Panc1 (cell line): ENCODE results near the gene GLG1. TPM values are rescaled to one million over a fixed set of nuclear protein-coding genes. Genes with fewer than 3 reads are reported as not detected.
"Not testable (repeated sequence)": the region's sequence is repeated elsewhere in the genome, so short reads cannot be mapped to it uniquely, and the experiment has no call there.

Experiments
- ATAC-seq: fragments of 200-7000 bp; cut with Tn5 transposase; 2 replicates; pipeline ENCODE4 v1.9.1; 2020; ENCODE audit warnings: mild to moderate bottlenecking, moderate library complexity
- BruUV-seq: library from RNA; stranded (reverse); fragments of 400-500 nt; replicated peaks from 2 replicates; lab custom pipeline; 2021; lab: Mats Ljungman, UMichigan
- CTCF ChIA-PET: fragments of 300-600 bp; sonication (Branson Sonifier 250); formaldehyde crosslinking; loops from one replicate; lab custom pipeline; 2022; ENCODE audit warnings: antibody characterized with exemption; lab: Charles Lee
- POLR2A ChIA-PET: fragments of 300-600 bp; sonication (Branson Sonifier 250); formaldehyde crosslinking; loops from one replicate; lab custom pipeline; 2022; ENCODE audit warnings: antibody characterized with exemption; lab: Charles Lee
- DNase-seq: peaks from one replicate; pipeline ENCODE4 v3.0.0-alpha.2; 2010; ENCODE audit warnings: low read depth, low spot score
- H3K27ac ChIP-seq: 2 replicates; pipeline ENCODE4 v1.5.1; 2011; ENCODE audit warnings: mild to moderate bottlenecking, low read length, inconsistent platforms
- H3K27me3 ChIP-seq: fragments of 200-500 bp; sonication (Bioruptor generic); 2 replicates; pipeline ENCODE4 v1.6.0; 2014; ENCODE audit warnings: low read length, inconsistent platforms; ENCODE audit not compliant: control insufficient read depth, insufficient read depth
- H3K36me3 ChIP-seq: fragments of 200-500 bp; sonication (Bioruptor generic); 2 replicates; pipeline ENCODE4 v1.5.1; 2014; ENCODE audit warnings: inconsistent platforms, mild to moderate bottlenecking, low read length, moderate library complexity; ENCODE audit not compliant: control insufficient read depth, insufficient read depth
- H3K4me1 ChIP-seq: 2 replicates; pipeline ENCODE4 v1.5.1; 2011; ENCODE audit warnings: inconsistent platforms, mild to moderate bottlenecking, low read length, moderate library complexity; ENCODE audit not compliant: control insufficient read depth, insufficient read depth
- H3K4me3 ChIP-seq, 2 experiments: 2 replicates each; pipeline ENCODE4 v1.5.1; 2011 to 2012; ENCODE audit warnings: low read depth in 2 of 2, low read length in 2 of 2, mild to moderate bottlenecking in 2 of 2, inconsistent platforms in 1 of 2, moderate library complexity in 1 of 2
- H3K9me3 ChIP-seq: fragments of 200-500 bp; sonication (Bioruptor generic); 2 replicates; pipeline ENCODE4 v1.5.1; 2014; ENCODE audit warnings: low read depth, mild to moderate bottlenecking, inconsistent platforms, low read length, moderate library complexity; ENCODE audit not compliant: control insufficient read depth, insufficient read depth
- in situ Hi-C: cut with HindIII; loops from 2 replicates; pipeline ENCODE4 v1.10.0; 2016; ENCODE audit warnings: low sequenced_read_pairs, low pct_unique_long_range_greater_than_20kb
- intact Hi-C: fragments of 100-400 bp; cut with micrococcal nuclease; formaldehyde crosslinking; loops from one replicate; pipeline ENCODE4 v1.10.0; 2022; ENCODE audit not compliant: unreplicated experiment
- total RNA-seq: library from RNA; stranded (reverse); gene quantifications from one replicate; pipeline ENCODE4 v1.2.1, GENCODE V29; 2021; ENCODE audit not compliant: unreplicated experiment

The GLG1 gene
- total RNA-seq, 1 experiment from 2014 or later = 75.9 TPM

DNA sequence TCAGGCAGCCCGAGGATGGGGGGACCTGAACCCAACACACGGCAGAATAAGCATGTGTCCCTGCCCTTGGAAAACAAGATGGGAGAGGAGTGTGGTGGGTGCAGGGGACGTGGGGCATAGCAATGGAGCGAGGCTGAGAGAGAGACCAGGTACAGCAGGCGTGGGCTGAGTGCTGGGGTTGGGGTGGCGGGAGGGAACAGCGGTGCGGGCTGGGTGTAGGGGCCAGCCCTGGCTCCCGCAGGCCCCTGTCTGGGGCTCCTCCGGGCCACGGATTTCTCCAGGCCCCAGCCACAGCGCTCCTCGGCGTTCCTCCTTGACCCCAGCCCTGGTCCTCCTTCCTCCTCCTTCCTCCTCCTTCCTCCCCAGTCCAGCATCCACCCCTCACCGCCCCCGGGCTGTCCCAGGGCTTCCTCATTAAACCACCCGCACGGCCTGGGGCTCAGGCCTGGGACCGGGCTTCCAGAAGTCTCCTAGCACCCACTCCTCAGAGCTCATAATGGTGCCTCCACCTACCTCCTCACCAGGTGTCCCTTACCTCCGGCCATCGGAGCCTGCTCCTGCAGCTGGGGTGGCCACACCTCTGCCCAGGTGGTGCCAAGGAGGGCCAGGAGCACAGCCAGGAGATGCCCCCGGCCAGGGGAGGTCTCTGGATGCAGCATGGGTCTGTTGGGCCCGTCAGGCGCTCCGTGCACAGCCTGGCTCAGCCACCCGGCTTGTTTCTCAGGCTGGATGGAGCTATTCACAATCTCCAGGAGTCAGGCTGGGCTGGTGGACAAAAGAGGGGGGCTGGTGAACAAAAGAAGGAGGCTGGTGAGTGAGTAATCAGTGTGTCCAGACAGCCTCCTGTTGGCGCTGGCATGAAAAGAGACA lies 186.1 kb downstream of the GLG1 start, which contains the start of gene CLEC18B:
Gene CLEC18B (minus strand): TSS at position 867 of the 870 bp plus-strand sequence. CDS start 208 bp downstream, at position 659.
- BruUV-seq, H3K4me3 ChIP-seq, H3K9me3 ChIP-seq, H3K36me3 ChIP-seq, H3K27ac ChIP-seq, POLR2A ChIA-PET, H3K4me1 ChIP-seq, DNase-seq, H3K27me3 ChIP-seq, in situ Hi-C loops, CTCF ChIA-PET, intact Hi-C loops: not testable (repeated sequence)
- peak; percentile 68 for ATAC-seq

DNA sequence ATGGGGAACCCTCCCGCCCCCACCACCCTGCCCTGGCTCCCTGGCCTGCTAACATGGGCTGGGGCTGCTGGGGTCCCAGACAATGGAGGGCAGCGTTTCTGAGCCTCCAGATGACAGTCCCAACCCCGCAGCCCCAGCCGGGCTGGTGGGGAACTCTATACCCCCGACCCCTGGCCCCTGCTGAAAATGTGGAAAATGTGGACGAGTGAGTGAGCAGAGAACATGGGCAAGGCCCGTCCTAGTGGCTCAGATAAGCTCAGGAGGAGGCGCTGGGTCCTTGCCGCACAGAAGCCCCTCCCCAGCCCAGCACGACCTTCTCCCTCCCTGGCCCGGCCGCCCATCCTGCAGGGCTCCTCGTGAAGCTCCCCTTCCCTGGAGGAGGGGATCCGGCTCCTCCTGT lies 187.1 kb downstream of the GLG1 start:
- H3K4me3 ChIP-seq, POLR2A ChIA-PET, DNase-seq, H3K36me3 ChIP-seq, intact Hi-C loops, H3K27ac ChIP-seq, ATAC-seq, H3K4me1 ChIP-seq, CTCF ChIA-PET, in situ Hi-C loops, H3K9me3 ChIP-seq, BruUV-seq, H3K27me3 ChIP-seq: not testable (repeated sequence)

DNA sequence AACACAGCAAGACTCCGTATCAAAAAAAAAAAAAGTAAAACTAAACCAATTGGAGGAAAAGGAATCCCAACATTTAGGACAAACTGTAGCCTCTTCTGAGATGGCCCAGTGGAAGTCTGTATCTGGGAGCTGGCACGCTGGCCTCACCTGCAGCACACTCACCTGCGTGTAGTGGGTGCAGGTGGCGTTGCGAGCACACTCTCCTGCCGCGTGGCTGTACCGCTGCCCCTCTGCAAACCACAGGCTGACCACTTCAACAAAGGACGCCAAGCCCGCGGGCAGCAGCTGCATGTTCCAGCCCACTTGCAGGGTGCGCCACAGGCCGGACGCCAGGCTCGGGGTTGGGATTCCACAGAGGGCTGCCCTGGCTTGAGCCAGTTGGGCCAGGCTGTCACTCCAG lies 189.0 kb downstream of the GLG1 start:
- H3K4me3 ChIP-seq, BruUV-seq, H3K27ac ChIP-seq, H3K36me3 ChIP-seq, ATAC-seq, DNase-seq, H3K4me1 ChIP-seq, intact Hi-C loops, H3K9me3 ChIP-seq, CTCF ChIA-PET, H3K27me3 ChIP-seq, in situ Hi-C loops, POLR2A ChIA-PET: not testable (repeated sequence)

DNA sequence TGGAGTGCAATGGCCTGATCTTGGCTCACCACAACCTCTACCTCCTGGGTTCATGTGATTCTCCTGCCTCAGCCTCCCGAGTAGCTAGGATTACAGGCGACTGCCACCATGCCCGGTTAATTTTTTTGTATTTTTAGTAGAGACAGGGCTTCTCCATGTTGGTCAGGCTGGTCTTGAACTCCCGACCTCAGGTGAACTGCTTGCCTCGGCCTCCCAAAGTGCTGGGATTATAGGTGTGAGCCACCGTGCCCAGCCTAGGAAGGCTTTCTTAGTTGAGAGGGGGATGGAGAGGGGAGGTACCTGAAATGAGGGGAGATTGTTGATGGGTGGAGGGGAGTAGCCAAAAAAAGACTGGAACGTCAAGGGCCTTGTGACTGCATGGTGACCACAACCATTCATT lies 193.0 kb downstream of the GLG1 start:
- H3K4me1 ChIP-seq, H3K4me3 ChIP-seq, CTCF ChIA-PET, POLR2A ChIA-PET, intact Hi-C loops, ATAC-seq, DNase-seq, in situ Hi-C loops, H3K27ac ChIP-seq, H3K27me3 ChIP-seq, BruUV-seq, H3K36me3 ChIP-seq, H3K9me3 ChIP-seq: not testable (repeated sequence)

DNA sequence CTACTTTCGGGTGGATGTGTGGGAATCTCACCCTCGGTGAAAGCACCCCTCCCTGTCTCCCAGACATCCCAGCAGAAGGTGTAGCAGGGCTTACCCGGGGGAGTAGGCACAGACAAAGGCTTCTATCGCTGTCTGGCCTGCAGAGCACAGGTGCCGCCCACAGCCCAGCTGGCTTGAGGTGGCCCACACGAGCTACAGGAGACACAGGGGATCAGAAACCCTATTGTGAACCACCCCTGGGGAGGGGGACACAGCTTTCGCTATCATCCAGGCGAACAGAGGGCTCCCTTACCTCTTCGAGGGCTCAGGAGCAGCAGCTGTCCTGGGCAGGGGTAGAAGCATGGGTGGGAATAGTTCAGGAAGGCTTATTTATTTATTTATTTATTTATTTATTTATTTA lies 193.4 kb downstream of the GLG1 start:
- BruUV-seq, ATAC-seq: not testable (repeated sequence)

DNA sequence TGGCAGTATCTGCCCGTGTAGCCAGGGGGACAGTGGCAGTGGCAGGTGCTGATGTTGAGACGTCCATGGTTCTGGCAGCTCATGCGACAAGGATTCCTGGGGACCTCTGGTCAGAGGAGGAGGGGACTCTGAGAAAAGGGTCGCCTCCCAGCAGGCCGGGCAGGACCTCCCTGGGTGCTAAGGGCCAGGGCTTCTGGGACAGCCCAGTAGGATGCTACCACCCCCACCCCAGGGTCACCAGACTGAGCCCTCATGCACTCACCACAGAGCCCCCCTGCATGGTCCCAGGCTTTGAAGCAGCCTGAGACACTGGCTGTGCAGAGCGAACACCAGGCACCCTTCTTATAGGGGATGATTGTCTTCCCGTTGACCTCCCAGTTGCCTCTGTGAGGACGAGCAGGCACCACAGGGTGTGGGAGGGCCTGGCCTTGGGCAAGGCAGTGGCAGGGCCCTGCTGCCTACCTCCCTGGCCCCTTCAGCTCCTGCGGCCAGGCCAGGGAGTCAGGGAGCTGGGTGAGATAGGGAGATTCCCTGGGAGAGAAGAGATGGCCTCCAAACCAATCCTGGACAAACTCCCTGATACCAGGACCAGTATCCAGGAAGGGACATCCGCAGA lies 194.0 kb downstream of the GLG1 start:
- 0 out of 2 replicates have a peak, but pooled peaks have one; percentile 11 for ATAC-seq
- H3K27ac ChIP-seq, H3K4me3 ChIP-seq, POLR2A ChIA-PET, H3K27me3 ChIP-seq, CTCF ChIA-PET, intact Hi-C loops, in situ Hi-C loops, DNase-seq, H3K36me3 ChIP-seq, H3K4me1 ChIP-seq, BruUV-seq, H3K9me3 ChIP-seq: not testable (repeated sequence)

More for the DNA sequence above, 193.4 kb downstream of the GLG1 start:
- CTCF ChIA-PET, H3K4me1 ChIP-seq, DNase-seq, H3K4me3 ChIP-seq, H3K27me3 ChIP-seq, intact Hi-C loops, H3K9me3 ChIP-seq, POLR2A ChIA-PET, H3K27ac ChIP-seq, H3K36me3 ChIP-seq, in situ Hi-C loops: not testable (repeated sequence)

DNA sequence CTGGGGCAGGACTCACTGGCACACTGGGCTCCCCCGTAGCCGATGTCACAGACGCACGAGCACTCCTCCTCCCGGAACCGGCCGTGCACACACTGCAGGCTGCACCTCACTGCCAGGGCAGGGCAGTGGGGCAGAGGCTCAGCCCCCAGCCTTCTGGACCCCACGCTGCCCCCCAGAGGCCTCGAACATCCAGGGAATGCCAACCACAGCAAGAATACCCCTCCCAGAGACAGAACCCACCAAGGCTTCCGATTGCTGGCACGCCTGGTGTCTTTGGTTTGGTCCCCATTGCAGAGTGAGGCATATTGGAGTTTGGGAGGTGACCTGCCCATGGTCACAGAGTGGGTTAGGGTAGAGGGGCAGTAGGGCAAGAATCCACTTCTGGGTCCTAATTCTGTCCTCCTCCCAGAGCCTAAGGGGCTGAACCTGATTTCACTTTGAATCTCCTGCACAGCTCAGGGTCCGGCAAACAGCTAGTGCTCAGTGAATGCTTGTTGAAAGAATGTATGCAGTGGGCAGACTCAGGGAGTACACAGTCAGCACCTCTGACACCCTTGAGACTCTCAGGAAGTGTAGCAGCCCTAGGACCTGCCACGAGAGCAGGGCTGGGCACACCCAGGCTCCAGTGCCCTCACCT lies 194.7 kb downstream of the GLG1 start:
- H3K4me1 ChIP-seq, intact Hi-C loops, H3K27me3 ChIP-seq, H3K27ac ChIP-seq, BruUV-seq, CTCF ChIA-PET, POLR2A ChIA-PET, in situ Hi-C loops, H3K9me3 ChIP-seq, H3K36me3 ChIP-seq, DNase-seq, H3K4me3 ChIP-seq: not testable (repeated sequence)
- ATAC-seq = peak; percentile 40; the same call in 1 of the 2 replicates
